ENCODE results near the gene GPX4. TPM values are rescaled to one million over a fixed set of nuclear protein-coding genes. Genes with fewer than 3 reads are reported as not detected.
A peak's percentile ranks its signal among the peaks of the same experiment; 100 is the strongest.

GPX4 gene
- total RNA-seq, 1 donor from 2014 or later, result 387 TPM

- DNase-seq (peak; percentile 65), ATAC-seq (no peak)
- no peak overlapping the region for H3K4me3 ChIP-seq
- TF ChIP-seq CTCF (IDR thresholded peaks at IDR 0.05), result no peak
- no peaks in the 10 kb centered on the region for H3K27me3 ChIP-seq
- H3K9me3 ChIP-seq, result no peaks in the 10 kb centered on the region
- peaks cover 79% of the 10 kb centered on the region for H3K36me3 ChIP-seq
- H3K4me1 ChIP-seq, result peaks cover 21% of the 10 kb centered on the region
- intact Hi-C loops (cut with DNase I), result loop anchor here (10.0 kb wide), 1 partner anchor 51 kb away; no protein-coding TSS in a partner anchor
- no peak overlapping the region for H3K27ac ChIP-seq
Observed at GRCh38 chr19:1085676-1086442, 17.9 kb upstream of the GPX4 start.

- ATAC-seq (no peak), DNase-seq (no peak)
- H3K27me3 ChIP-seq, result no peaks in the 10 kb centered on the region
- H3K4me3 ChIP-seq, result no peak overlapping the region
- no peaks in the 10 kb centered on the region for H3K9me3 ChIP-seq
- no peak for TF ChIP-seq CTCF (IDR thresholded peaks at IDR 0.05)
- intact Hi-C loops (cut with DNase I), result loop anchor here (10.0 kb wide), 1 partner anchor 52 kb away; no protein-coding TSS in a partner anchor
- peaks cover 82% of the 10 kb centered on the region for H3K36me3 ChIP-seq
- no peak overlapping the region for H3K27ac ChIP-seq
- peaks cover 18% of the 10 kb centered on the region for H3K4me1 ChIP-seq
Observed at GRCh38 chr19:1086613-1087012, 17.2 kb upstream of the GPX4 start.

DNA sequence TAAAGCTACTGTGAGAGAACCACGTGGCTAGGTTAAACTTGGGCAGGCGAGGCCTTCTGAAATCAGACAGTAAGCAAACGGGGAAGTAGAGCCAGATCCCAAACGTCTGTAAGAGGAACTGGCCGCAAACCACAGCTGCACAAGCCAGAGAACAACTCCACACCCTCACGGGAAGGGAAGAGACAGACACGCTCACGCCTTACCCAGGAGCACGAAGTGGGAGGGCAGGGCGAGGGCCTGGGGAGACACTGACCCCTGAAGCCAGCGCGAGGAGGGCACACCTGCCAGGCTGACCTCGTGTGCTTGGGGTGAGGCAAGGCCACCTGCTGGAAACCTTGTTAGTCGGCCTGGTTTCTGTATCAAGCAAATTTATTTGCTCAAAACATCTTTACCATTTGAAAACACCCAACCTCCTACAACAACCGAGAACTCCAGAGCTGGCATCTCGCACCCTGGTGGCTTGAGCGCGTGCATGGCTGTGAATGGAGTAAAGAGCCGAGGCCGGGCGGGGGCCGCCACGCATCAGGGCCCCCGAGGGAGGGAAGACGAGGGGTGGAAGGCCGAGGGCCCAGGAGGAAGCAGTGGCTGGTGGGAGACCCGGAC is 15.9 kb upstream of the GPX4 start:
- peaks cover 83% of the 10 kb centered on the region for H3K36me3 ChIP-seq
- ATAC-seq, result peak; percentile 76

DNA sequence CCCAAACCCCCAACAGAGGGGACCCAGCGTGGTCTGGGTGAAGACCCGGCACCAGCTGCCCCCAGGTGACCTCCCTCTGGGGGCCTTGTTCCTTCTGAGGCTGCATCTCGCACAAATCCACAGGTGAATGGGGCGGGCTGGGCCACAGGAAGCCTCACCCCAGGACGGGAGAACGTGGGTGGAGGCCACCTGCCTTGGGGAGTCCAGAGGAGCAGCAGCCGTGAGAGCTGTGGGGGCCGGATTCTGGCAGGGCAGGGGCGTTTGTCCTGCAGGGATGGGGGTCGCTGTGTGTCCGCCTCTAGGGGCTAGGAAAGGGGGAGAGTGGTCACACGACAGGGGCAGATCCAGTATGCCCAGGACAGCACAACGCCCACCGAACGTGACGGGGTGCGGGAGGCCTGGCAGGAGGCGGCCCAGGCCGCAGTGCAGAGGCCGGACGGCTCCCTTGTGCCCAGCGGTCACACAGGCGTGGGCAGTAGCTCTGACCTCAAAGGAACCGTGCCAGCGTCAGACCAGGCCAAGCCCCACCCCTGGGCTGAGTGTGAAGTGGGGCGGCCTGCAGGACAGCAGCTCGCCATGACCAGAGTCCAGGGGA is 15.3 kb upstream of the GPX4 start:
- intact Hi-C loops (cut with DNase I), result loop anchor here (10.0 kb wide), 1 partner anchor 54 kb away; no protein-coding TSS in a partner anchor
- DNase-seq (no peak), ATAC-seq (peak; percentile 68)
- Histone ChIP-seq H3K27me3 (no peaks in the 10 kb centered on the region), H3K27ac (peak overlapping the region; percentile 70), H3K9me3 (no peaks in the 10 kb centered on the region), H3K4me1 (peaks cover 7% of the 10 kb centered on the region), H3K4me3 (no peak overlapping the region), H3K36me3 (peaks cover 83% of the 10 kb centered on the region)
- no peak for TF ChIP-seq CTCF (IDR thresholded peaks at IDR 0.05)

More for the DNA sequence above, 15.9 kb upstream of the GPX4 start:
- DNase-seq, result no peak
- TF ChIP-seq CTCF (IDR thresholded peaks at IDR 0.05), result no peak
- H3K9me3 ChIP-seq, result no peaks in the 10 kb centered on the region
- intact Hi-C loops (cut with DNase I), result loop anchor here (10.0 kb wide), 1 partner anchor 53 kb away; no protein-coding TSS in a partner anchor
- H3K27ac ChIP-seq, result peak overlapping the region; percentile 70
- H3K4me3 ChIP-seq, result no peak overlapping the region
- no peaks in the 10 kb centered on the region for H3K27me3 ChIP-seq
- H3K4me1 ChIP-seq, result peaks cover 11% of the 10 kb centered on the region

DNA sequence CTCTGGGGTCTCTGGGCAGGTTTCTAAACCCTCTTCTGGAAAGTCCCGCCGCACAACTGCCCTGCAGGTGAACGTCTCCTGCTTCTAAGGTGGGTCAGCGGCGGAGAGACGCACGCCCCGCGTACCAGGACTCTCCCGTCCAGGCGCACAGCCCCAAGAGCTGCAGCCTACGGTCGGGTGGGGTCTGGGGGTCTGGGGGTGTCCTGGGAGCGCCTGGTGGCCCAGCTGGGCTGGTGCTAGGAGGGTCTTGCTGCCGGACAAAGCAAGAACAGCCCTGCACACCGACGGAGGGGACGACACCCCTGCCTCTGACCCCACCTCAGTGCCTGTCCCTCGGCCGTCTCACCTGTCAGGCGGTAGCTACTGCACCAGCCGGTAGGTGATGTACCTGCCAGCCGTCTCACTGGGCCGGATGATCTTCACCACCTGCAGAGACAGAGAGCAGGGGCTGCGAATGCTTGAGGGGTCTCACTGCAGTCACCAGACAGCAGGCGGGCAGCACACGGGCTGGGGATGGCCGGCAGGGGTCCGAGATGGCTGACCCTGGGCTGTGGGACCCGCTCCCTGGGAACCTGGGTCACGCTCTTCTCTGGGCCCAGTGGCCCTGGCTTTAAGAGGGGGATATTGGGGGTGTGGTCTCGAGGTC is 14.5 kb upstream of the GPX4 start:
- TF ChIP-seq CTCF (IDR thresholded peaks at IDR 0.05), result no peak
- H3K4me1 ChIP-seq, result peaks cover 15% of the 10 kb centered on the region
- ATAC-seq (no peak), DNase-seq (no peak)
- intact Hi-C loops (cut with DNase I), result loop anchor here (10.0 kb wide), 1 partner anchor 54 kb away; no protein-coding TSS in a partner anchor
- no peaks in the 10 kb centered on the region for H3K9me3 ChIP-seq
- H3K36me3 ChIP-seq, result peaks cover 83% of the 10 kb centered on the region
- no peak overlapping the region for H3K4me3 ChIP-seq
- no peaks in the 10 kb centered on the region for H3K27me3 ChIP-seq
- no peak overlapping the region for H3K27ac ChIP-seq

Data from upper lobe of right lung (tissue), 1 donor.